Hepatocyte (in vitro differentiated cells): ENCODE measurements around the gene SMARCD2. TPM values are rescaled to one million over a fixed set of nuclear protein-coding genes. Genes with fewer than 3 reads are reported as not detected.
"Not testable (repeated sequence)": the region's sequence is repeated elsewhere in the genome, so short reads cannot be mapped to it uniquely, and the experiment has no call there.

ENCODE experiments used
- DNase-seq: peaks from one replicate; pipeline ENCODE4 v3.0.0-alpha.2; 2016; ENCODE audit warnings: low spot score
- H2AFZ ChIP-seq: fragments of 200-600 bp; sonication (generic); 2 replicates; pipeline ENCODE4 v1.6.0; 2016; ENCODE audit warnings: antibody characterized with exemption, mild to moderate bottlenecking
- H3K27ac ChIP-seq: fragments of 200-600 bp; sonication (generic); 2 replicates; pipeline ENCODE4 v1.5.1; 2016; ENCODE audit warnings: mild to moderate bottlenecking
- H3K27me3 ChIP-seq: fragments of 200-600 bp; sonication (generic); 2 replicates; pipeline ENCODE4 v1.6.1; 2016
- H3K36me3 ChIP-seq: fragments of 200-600 bp; sonication (generic); replicated peaks from 2 replicates; pipeline ENCODE4 v1.5.1; 2016; ENCODE audit warnings: low read depth; ENCODE audit not compliant: insufficient read depth
- H3K4me1 ChIP-seq: fragments of 200-600 bp; sonication (generic); 2 replicates; pipeline ENCODE4 v1.5.1; 2016; ENCODE audit warnings: mild to moderate bottlenecking, moderate library complexity; ENCODE audit not compliant: insufficient read depth
- H3K4me2 ChIP-seq: fragments of 200-600 bp; sonication (generic); 2 replicates; pipeline ENCODE4 v1.6.0; 2016
- H3K4me3 ChIP-seq: fragments of 200-600 bp; sonication (generic); 2 replicates; pipeline ENCODE4 v1.5.1; 2016; ENCODE audit warnings: mild to moderate bottlenecking
- H3K79me2 ChIP-seq: fragments of 200-600 bp; sonication (generic); 2 replicates; pipeline ENCODE4 v1.6.0; 2017; ENCODE audit warnings: mild to moderate bottlenecking
- H3K9me2 ChIP-seq: fragments of 200-600 bp; sonication (generic); replicated peaks from 2 replicates; pipeline ENCODE4 v1.6.0; 2017; ENCODE audit warnings: mild to moderate bottlenecking; ENCODE audit not compliant: insufficient read depth
- H3K9me3 ChIP-seq: fragments of 200-600 bp; sonication (generic); 2 replicates; pipeline ENCODE4 v1.5.1; 2016; ENCODE audit warnings: low read depth, mild to moderate bottlenecking
- H4K20me1 ChIP-seq: fragments of 200-600 bp; sonication (generic); 2 replicates; pipeline ENCODE4 v1.6.0; 2016; ENCODE audit warnings: mild to moderate bottlenecking; ENCODE audit not compliant: insufficient read depth, poor library complexity, severe bottlenecking
- CTCF ChIP-seq: fragments of 200-600 bp; sonication (generic); IDR thresholded peaks from 2 replicates; pipeline ENCODE4 v1.5.1; 2016; ENCODE audit warnings: antibody characterized with exemption, mild to moderate bottlenecking; ENCODE audit not compliant: poor library complexity
- EZH2 ChIP-seq: fragments of 200-600 bp; sonication (generic); IDR thresholded peaks from 2 replicates; pipeline ENCODE4 v1.6.1; 2016; ENCODE audit warnings: antibody characterized with exemption, mild to moderate bottlenecking, borderline replicate concordance
- EZH2phosphoT487 ChIP-seq: fragments of 200-600 bp; sonication (generic); IDR thresholded peaks from one replicate; pipeline ENCODE4 v1.6.1; 2018; ENCODE audit warnings: antibody characterized with exemption, mild to moderate bottlenecking, low read depth, moderate library complexity; ENCODE audit not compliant: unreplicated experiment, severe bottlenecking
- WGBS: methylation state at CpG from one replicate; pipeline ENCODE4 v1.1.6; 2016; ENCODE audit warnings: low lambda C conversion rate; ENCODE audit errors: missing lambda C conversion rate; 5-methylcytosine and 5-hydroxymethylcytosine counted together
- polyA plus RNA-seq: library from polyadenylated mRNA; unstranded; fragments of >200 nt; fragmentation: Nextera tagmentation; extraction: Ambion mirVana; gene quantifications from 2 replicates; pipeline ENCODE4 v1.2.1, GENCODE V29; 2016
- total RNA-seq: library from RNA; depleted of rRNA; stranded (reverse); fragments of >200 nt; gene quantifications from 2 replicates; pipeline ENCODE4 v1.2.3, GENCODE V29; 2014

SMARCD2 gene
- total and polyA plus RNA-seq, 2 experiments from 2014 or later = 52.9 to 65.7 TPM

- not testable (repeated sequence) for H3K4me1 ChIP-seq, H3K4me3 ChIP-seq, H3K27ac ChIP-seq, H3K36me3 ChIP-seq, H3K9me2 ChIP-seq, DNase-seq, H3K4me2 ChIP-seq, H3K79me2 ChIP-seq, H4K20me1 ChIP-seq, H2AFZ ChIP-seq, H3K27me3 ChIP-seq, H3K9me3 ChIP-seq
- WGBS = 96% methylated on average over 11 of the region's 15 CpGs
Measured at GRCh38 chr17:63871646-63872365, 29.3 kb upstream of the SMARCD2 start.

- H3K4me2 ChIP-seq, H3K9me3 ChIP-seq, H4K20me1 ChIP-seq, DNase-seq, H3K9me2 ChIP-seq, H3K27me3 ChIP-seq, H3K27ac ChIP-seq, H3K4me3 ChIP-seq, H2AFZ ChIP-seq, H3K79me2 ChIP-seq, H3K4me1 ChIP-seq, H3K36me3 ChIP-seq: not testable (repeated sequence)
- WGBS = 93% methylated on average over 4 of the region's 4 CpGs
Measured at GRCh38 chr17:63870292-63870665, 27.8 kb upstream of the SMARCD2 start.

GRCh38 chr17:63869491-63870291 lies 27.2 kb upstream of the SMARCD2 start:
- not testable (repeated sequence) for H3K27me3 ChIP-seq, H3K9me2 ChIP-seq, H2AFZ ChIP-seq, H3K4me2 ChIP-seq, H3K9me3 ChIP-seq, H3K4me3 ChIP-seq, H3K79me2 ChIP-seq, DNase-seq, H3K27ac ChIP-seq, H3K36me3 ChIP-seq, H4K20me1 ChIP-seq, H3K4me1 ChIP-seq
- peak; percentile 20 for TF ChIP-seq CTCF
- WGBS = 46% methylated on average over 9 of the region's 9 CpGs

DNA sequence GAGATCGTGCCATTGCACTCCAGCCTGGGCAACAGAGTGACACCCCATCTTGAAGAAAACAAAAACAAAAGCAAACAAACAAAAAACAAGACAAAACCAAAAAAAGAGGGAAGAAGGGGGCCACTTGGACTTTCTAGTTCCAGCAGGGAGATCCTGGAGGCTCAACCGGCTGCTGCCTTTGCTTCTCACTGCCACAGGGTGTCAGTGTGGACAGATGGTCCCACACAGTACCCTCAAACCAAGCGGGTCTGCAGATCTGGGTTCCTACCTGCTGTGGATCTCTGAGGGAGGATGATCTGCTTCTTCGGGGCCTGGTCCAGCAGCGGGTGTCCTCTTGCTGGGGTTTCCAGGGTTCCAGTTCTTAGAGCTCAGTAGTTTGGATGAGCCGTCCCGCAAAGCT lies 24.1 kb upstream of the SMARCD2 start:
- not testable (repeated sequence) for H4K20me1 ChIP-seq, H3K4me3 ChIP-seq, H2AFZ ChIP-seq, H3K9me2 ChIP-seq, H3K36me3 ChIP-seq, H3K9me3 ChIP-seq, H3K4me1 ChIP-seq, H3K27ac ChIP-seq, H3K79me2 ChIP-seq, H3K4me2 ChIP-seq, H3K27me3 ChIP-seq
- WGBS = 78% methylated on average over 7 of the region's 7 CpGs
- DNase-seq = peak; percentile 19

GRCh38 chr17:63859257-63859656 lies 16.8 kb upstream of the SMARCD2 start:
- no peak for DNase-seq
- Histone ChIP-seq H3K4me3 (no peak overlapping the region), H3K27me3 (no peaks in the 10 kb centered on the region), H3K27ac (no peak overlapping the region), H3K36me3 (no peaks in the 10 kb centered on the region), H3K9me3 (no peaks in the 10 kb centered on the region), H3K79me2 (no peaks in the 10 kb centered on the region), H3K9me2 (no peaks in the 10 kb centered on the region), H3K4me1 (no peaks in the 10 kb centered on the region), H2AFZ (no peak overlapping the region), H3K4me2 (no peak overlapping the region), H4K20me1 (no peaks in the 10 kb centered on the region)
- 93% methylated on average over 3 of the region's 3 CpGs for WGBS
- TF ChIP-seq EZH2 (no peak), CTCF (no peak), EZH2phosphoT487 (no peak)

DNA sequence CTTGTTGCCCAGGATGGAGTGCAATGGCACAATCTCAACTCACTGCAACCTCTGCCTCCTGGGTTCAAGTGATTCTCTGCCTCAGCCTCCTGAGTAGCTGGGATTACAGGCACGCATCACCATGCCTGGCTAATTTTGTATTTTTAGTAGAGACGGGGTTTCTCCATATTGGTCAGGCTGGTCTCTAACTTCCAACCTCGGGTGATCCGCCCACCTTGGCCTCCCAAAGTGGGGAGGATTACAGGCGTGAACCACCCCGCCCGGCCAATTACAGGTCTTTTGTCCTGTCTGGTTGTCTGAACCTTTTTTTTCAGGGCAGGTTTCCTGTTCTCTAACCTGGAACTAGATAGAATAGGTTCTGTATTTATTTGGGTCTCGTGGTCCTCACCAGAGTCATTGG lies 13.9 kb upstream of the SMARCD2 start:
- H3K4me2 ChIP-seq, H2AFZ ChIP-seq, H3K79me2 ChIP-seq, H4K20me1 ChIP-seq, H3K27me3 ChIP-seq, H3K9me2 ChIP-seq, DNase-seq, H3K27ac ChIP-seq, H3K9me3 ChIP-seq, H3K4me3 ChIP-seq, H3K4me1 ChIP-seq, H3K36me3 ChIP-seq: not testable (repeated sequence)
- 92% methylated on average over 8 of the region's 8 CpGs for WGBS
